ENCODE measurements around the gene NPM3.

DNA sequence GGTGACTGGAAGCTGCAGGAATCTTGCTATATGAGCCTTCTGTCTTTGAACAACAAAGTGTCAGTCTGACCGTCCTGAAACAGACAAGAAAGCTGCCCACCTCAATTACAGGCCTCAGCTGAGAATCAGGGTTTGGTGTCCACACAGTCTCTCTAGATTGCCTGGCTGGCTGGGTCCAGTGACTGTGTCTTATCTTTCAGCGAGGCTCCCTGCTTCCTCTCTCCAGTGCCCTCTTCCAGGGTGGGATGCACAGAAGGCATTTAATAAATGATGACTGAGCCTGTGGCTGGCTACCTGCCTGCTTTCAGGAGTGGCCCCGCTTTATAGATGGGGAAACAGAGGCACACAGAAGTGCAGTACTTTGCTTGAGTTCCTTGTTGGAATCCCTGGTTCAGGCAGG, 34.8 kb downstream of the NPM3 start:
- TF ChIP-seq, protein P1, sequence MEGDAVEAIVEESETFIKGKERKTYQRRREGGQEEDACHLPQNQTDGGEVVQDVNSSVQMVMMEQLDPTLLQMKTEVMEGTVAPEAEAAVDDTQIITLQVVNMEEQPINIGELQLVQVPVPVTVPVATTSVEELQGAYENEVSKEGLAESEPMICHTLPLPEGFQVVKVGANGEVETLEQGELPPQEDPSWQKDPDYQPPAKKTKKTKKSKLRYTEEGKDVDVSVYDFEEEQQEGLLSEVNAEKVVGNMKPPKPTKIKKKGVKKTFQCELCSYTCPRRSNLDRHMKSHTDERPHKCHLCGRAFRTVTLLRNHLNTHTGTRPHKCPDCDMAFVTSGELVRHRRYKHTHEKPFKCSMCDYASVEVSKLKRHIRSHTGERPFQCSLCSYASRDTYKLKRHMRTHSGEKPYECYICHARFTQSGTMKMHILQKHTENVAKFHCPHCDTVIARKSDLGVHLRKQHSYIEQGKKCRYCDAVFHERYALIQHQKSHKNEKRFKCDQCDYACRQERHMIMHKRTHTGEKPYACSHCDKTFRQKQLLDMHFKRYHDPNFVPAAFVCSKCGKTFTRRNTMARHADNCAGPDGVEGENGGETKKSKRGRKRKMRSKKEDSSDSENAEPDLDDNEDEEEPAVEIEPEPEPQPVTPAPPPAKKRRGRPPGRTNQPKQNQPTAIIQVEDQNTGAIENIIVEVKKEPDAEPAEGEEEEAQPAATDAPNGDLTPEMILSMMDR (IDR thresholded peaks at IDR 0.05; ENCODE audit: low read length), result no peak
- TF ChIP-seq EZH2 (optimal IDR thresholded peaks at IDR 0.05; ENCODE audit: low read depth, low read length), result no peak
